MCF 10A (cell line): ENCODE measurements around the gene ANGPT4. TPM values are rescaled to one million over a fixed set of nuclear protein-coding genes. Genes with fewer than 3 reads are reported as not detected.

Experiments
- BruUV-seq: library from RNA; stranded (reverse); fragments of 400-500 nt; replicated peaks from 2 replicates; lab custom pipeline; 2021; lab: Mats Ljungman, UMichigan
- CTCF ChIA-PET: fragments of 300-600 bp; sonication (Branson Sonifier 250); formaldehyde crosslinking; extraction: SDS; loops from one replicate; lab custom pipeline; 2021; ENCODE audit warnings: antibody characterized with exemption, inconsistent platforms; lab: Yijun Ruan, JAX
- POLR2A ChIA-PET: fragments of 300-600, 350-650 bp; sonication (Branson Sonifier 250); formaldehyde crosslinking; extraction: SDS; loops from one replicate; lab custom pipeline; 2020; ENCODE audit warnings: antibody characterized with exemption, inconsistent platforms; lab: Yijun Ruan, JAX
- DNase-seq: peaks from one replicate; pipeline ENCODE4 v3.0.0-alpha.2; 2018; ENCODE audit not compliant: unreplicated experiment
- H3K27ac Mint-ChIP-seq: one replicate; pipeline ENCODE4 v1.8.0; 2022; ENCODE audit warnings: mild to moderate bottlenecking, low read depth, mixed read lengths; ENCODE audit not compliant: unreplicated experiment
- H3K27me3 Mint-ChIP-seq: one replicate; pipeline ENCODE4 v1.8.0; 2022; ENCODE audit warnings: mixed read lengths; ENCODE audit not compliant: insufficient read depth, unreplicated experiment
- H3K36me3 Mint-ChIP-seq: one replicate; pipeline ENCODE4 v1.8.0; 2022; ENCODE audit warnings: mild to moderate bottlenecking, moderate library complexity, mixed read lengths; ENCODE audit not compliant: insufficient read depth, unreplicated experiment
- H3K4me1 Mint-ChIP-seq: one replicate; pipeline ENCODE4 v1.8.0; 2022; ENCODE audit warnings: mixed read lengths; ENCODE audit not compliant: insufficient read depth, unreplicated experiment
- H3K4me3 Mint-ChIP-seq: one replicate; pipeline ENCODE4 v1.8.0; 2022; ENCODE audit warnings: mild to moderate bottlenecking, moderate library complexity, mixed read lengths; ENCODE audit not compliant: unreplicated experiment
- H3K9me3 Mint-ChIP-seq: one replicate; pipeline ENCODE4 v1.8.0; 2022; ENCODE audit warnings: mixed read lengths; ENCODE audit not compliant: unreplicated experiment
- CTCF ChIP-seq: fragments of 200-600 bp; IDR thresholded peaks from one replicate; pipeline ENCODE4 v1.8.0; 2022; ENCODE audit warnings: antibody characterized with exemption, mild to moderate bottlenecking; ENCODE audit not compliant: unreplicated experiment
- intact Hi-C: fragments of 100-400 bp; cut with micrococcal nuclease; formaldehyde crosslinking; loops from 2 replicates; pipeline ENCODE4 v1.14.1; 2022
- total RNA-seq: library from RNA; stranded (reverse); gene quantifications from 2 replicates; pipeline ENCODE4 v1.2.3, GENCODE V29; 2022

ANGPT4 gene
- total RNA-seq, 1 experiment from 2014 or later, result not detected

- DNase-seq, result no peak
- Mint-ChIP-seq H3K4me1 (no peaks in the 10 kb centered on the region), H3K9me3 (no peaks in the 10 kb centered on the region), H3K27me3 (peaks cover 59% of the 10 kb centered on the region), H3K27ac (no peak overlapping the region), H3K36me3 (no peaks in the 10 kb centered on the region), H3K4me3 (no peak overlapping the region)
- intact Hi-C loops, result no loop called here
- CTCF ChIA-PET, result interaction anchor here (1.0 to 3.0 kb wide), 3 partner anchors 9 to 146 kb away, joined by 3 to 13 read pairs (median 10); no protein-coding TSS in a partner anchor
- TF ChIP-seq CTCF, result no peak
- POLR2A ChIA-PET, result interaction anchor here (1.3 kb wide), 1 partner anchor 122 kb away, joined by 4 read pairs; no protein-coding TSS in a partner anchor
- BruUV-seq, result no TSS peak
These were observed 46.1 kb upstream of the ANGPT4 start for GRCh38 chr20:962223-962622.

GRCh38 chr20:961768-962167, 45.6 kb upstream of the ANGPT4 start:
- intact Hi-C loops, result no loop called here
- H3K4me1 Mint-ChIP-seq, result no peaks in the 10 kb centered on the region
- ChIA-PET CTCF (interaction anchor here (0.6 to 3.0 kb wide), 4 partner anchors 10 to 145 kb away, joined by 3 to 13 read pairs (median 6); no protein-coding TSS in a partner anchor), POLR2A (no interaction called here)
- no peak overlapping the region for H3K27ac Mint-ChIP-seq
- peaks cover 64% of the 10 kb centered on the region for H3K27me3 Mint-ChIP-seq
- DNase-seq, result no peak
- no peaks in the 10 kb centered on the region for H3K9me3 Mint-ChIP-seq
- H3K4me3 Mint-ChIP-seq, result no peak overlapping the region
- no peaks in the 10 kb centered on the region for H3K36me3 Mint-ChIP-seq
- no peak for TF ChIP-seq CTCF
- BruUV-seq, result no TSS peak

GRCh38 chr20:959996-960615, 44.0 kb upstream of the ANGPT4 start:
- DNase-seq, result no peak
- TF ChIP-seq CTCF, result no peak
- Mint-ChIP-seq H3K36me3 (no peaks in the 10 kb centered on the region), H3K27me3 (peaks cover 66% of the 10 kb centered on the region), H3K4me1 (no peaks in the 10 kb centered on the region), H3K27ac (no peak overlapping the region), H3K9me3 (no peaks in the 10 kb centered on the region), H3K4me3 (no peak overlapping the region)
- intact Hi-C loops, result loop anchor here (5.0 kb wide), 1 partner anchor 252 kb away; no protein-coding TSS in a partner anchor
- ChIA-PET POLR2A (no interaction called here), CTCF (interaction anchor here (0.7 to 9.0 kb wide), 5 partner anchors 23 to 253 kb away, joined by 4 to 464 read pairs (median 5); partner anchors contain the start of gene FAM110A)
- no TSS peak for BruUV-seq

- H3K27ac Mint-ChIP-seq, result no peak overlapping the region
- H3K9me3 Mint-ChIP-seq, result no peaks in the 10 kb centered on the region
- H3K27me3 Mint-ChIP-seq, result peaks cover 67% of the 10 kb centered on the region
- ChIA-PET CTCF (interaction anchor here (0.6 to 9.0 kb wide), 20 partner anchors 24 to 1190 kb away, joined by 3 to 464 read pairs (median 4); partner anchors contain the start of gene FAM110A), POLR2A (interaction anchor here (1.3 kb wide), 1 partner anchor 126 kb away, joined by 3 read pairs; the partner anchor contains the start of gene FAM110A)
- BruUV-seq, result no TSS peak
- H3K36me3 Mint-ChIP-seq, result no peaks in the 10 kb centered on the region
- no peaks in the 10 kb centered on the region for H3K4me1 Mint-ChIP-seq
- no peak for TF ChIP-seq CTCF
- intact Hi-C loops, result loop anchor here (5.0 kb wide), 1 partner anchor 253 kb away; no protein-coding TSS in a partner anchor
- no peak overlapping the region for H3K4me3 Mint-ChIP-seq
- DNase-seq, result no peak
These were observed 43.0 kb upstream of the ANGPT4 start for GRCh38 chr20:958936-959815.
